ENCODE results near the gene FADS2. TPM values are rescaled to one million over a fixed set of nuclear protein-coding genes. Genes with fewer than 3 reads are reported as not detected.

Gene FADS2
- polyA plus RNA-seq, 1 donor (not counting 4 experiments of a cell fraction or from before 2014, with no cell fraction given), result 196 TPM

DNA sequence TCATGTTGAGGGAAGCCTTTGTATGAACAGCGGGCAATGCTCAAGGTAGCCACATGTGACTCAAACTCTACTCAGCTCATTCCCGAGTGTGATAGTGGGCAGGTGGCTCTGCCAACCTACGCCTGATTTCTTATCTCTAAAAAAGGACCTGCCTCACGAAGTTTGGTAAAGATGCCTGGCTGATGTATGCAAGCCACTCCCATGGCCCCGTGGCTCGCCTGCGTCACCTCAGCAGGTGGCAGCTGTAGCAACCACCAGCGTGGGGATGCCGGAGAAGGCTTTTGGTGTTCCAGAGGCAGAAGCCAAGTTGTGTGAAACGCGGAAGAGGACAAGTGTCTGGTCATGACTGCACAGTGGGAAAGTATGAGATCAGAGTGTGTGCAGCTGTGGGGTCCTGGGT is 5.4 kb downstream of the FADS2 start:
- TF ChIP-seq CTCF (optimal IDR thresholded peaks at IDR 0.05 in 1 of 3, IDR thresholded peaks at IDR 0.05 in 1 of 3, conservative IDR thresholded peaks at IDR 0.05 in 1 of 3; ENCODE audit: extremely low read depth in 1 of 3, insufficient read depth in 2 of 3, low read length in 3 of 3), result no peak
- dilution Hi-C loops (cut with MboI; ENCODE audit: extremely low pct_ligation_motif_present, low sequenced_read_pairs), result no loop called here
- Histone ChIP-seq H2AFZ (ENCODE audit: control insufficient read depth, low read length) (no peak overlapping the region), H3K27ac (ENCODE audit: control insufficient read depth, insufficient read depth, low read length) (no peak overlapping the region), H4K20me1 (ENCODE audit: control insufficient read depth, extremely low read depth, insufficient read depth, low read length) (peaks cover 5% of the 10 kb centered on the region), H3K9ac (ENCODE audit: control insufficient read depth, extremely low read depth, insufficient read depth, low read length) (no peak overlapping the region), H3K27me3 (ENCODE audit: control insufficient read depth, extremely low read depth, insufficient read depth, low read length) (no peaks in the 10 kb centered on the region), H3K4me2 (ENCODE audit: control insufficient read depth, extremely low read depth, insufficient read depth, low read depth, low read length) (no peak overlapping the region), H3K9me3 (ENCODE audit: control insufficient read depth, low read depth, low read length) (no peaks in the 10 kb centered on the region), H3K4me3 (ENCODE audit: control insufficient read depth in 2 of 3, extremely low read depth in 1 of 3, insufficient read depth in 2 of 3, low read depth in 1 of 3, low read length in 3 of 3) (no peak overlapping the region), H3K9me1 (ENCODE audit: control insufficient read depth, extremely low read depth, insufficient read depth, low read length) (no peaks in the 10 kb centered on the region), H3K79me2 (ENCODE audit: control insufficient read depth, insufficient read depth, low read length) (peaks cover 58% of the 10 kb centered on the region), H3K36me3 (ENCODE audit: control insufficient read depth in 2 of 2, extremely low read depth in 1 of 2, insufficient read depth in 2 of 2, low read length in 2 of 2) (peaks cover 7 to 15% of the 10 kb centered on the region in 2 experiments), H3K4me1 (ENCODE audit: control insufficient read depth, extremely low read depth, insufficient read depth, low read length) (peaks cover 32% of the 10 kb centered on the region)
- DNase-seq (ENCODE audit: low read depth, low spot score) (no peak), FAIRE-seq (no peak)

- dilution Hi-C loops (cut with MboI; ENCODE audit: extremely low pct_ligation_motif_present, low sequenced_read_pairs), result no loop called here
- no peak for DNase-seq (ENCODE audit: low read depth, low spot score)
Measured at GRCh38 chr11:61833926-61834277, 5.8 kb downstream of the FADS2 start.

More at GRCh38 chr11:61833926-61834277, 5.8 kb downstream of the FADS2 start:
- no peak overlapping the region for H2AFZ ChIP-seq (ENCODE audit: control insufficient read depth, low read length)
- no peak overlapping the region for H3K4me3 ChIP-seq (ENCODE audit: control insufficient read depth in 2 of 3, extremely low read depth in 1 of 3, insufficient read depth in 2 of 3, low read depth in 1 of 3, low read length in 3 of 3)
- H3K9ac ChIP-seq (ENCODE audit: control insufficient read depth, extremely low read depth, insufficient read depth, low read length), result no peak overlapping the region
- no peak overlapping the region for H3K4me2 ChIP-seq (ENCODE audit: control insufficient read depth, extremely low read depth, insufficient read depth, low read depth, low read length)
- peaks cover 5% of the 10 kb centered on the region for H4K20me1 ChIP-seq (ENCODE audit: control insufficient read depth, extremely low read depth, insufficient read depth, low read length)
- peaks cover 54% of the 10 kb centered on the region for H3K79me2 ChIP-seq (ENCODE audit: control insufficient read depth, insufficient read depth, low read length)
- H3K9me1 ChIP-seq (ENCODE audit: control insufficient read depth, extremely low read depth, insufficient read depth, low read length), result no peaks in the 10 kb centered on the region
- no peaks in the 10 kb centered on the region for H3K27me3 ChIP-seq (ENCODE audit: control insufficient read depth, extremely low read depth, insufficient read depth, low read length)
- FAIRE-seq, result no peak
- H3K27ac ChIP-seq (ENCODE audit: control insufficient read depth, insufficient read depth, low read length), result no peak overlapping the region
- TF ChIP-seq CTCF (optimal IDR thresholded peaks at IDR 0.05 in 1 of 3, IDR thresholded peaks at IDR 0.05 in 1 of 3, conservative IDR thresholded peaks at IDR 0.05 in 1 of 3; ENCODE audit: extremely low read depth in 1 of 3, insufficient read depth in 2 of 3, low read length in 3 of 3), result no peak
- H3K36me3 ChIP-seq (ENCODE audit: control insufficient read depth in 2 of 2, extremely low read depth in 1 of 2, insufficient read depth in 2 of 2, low read length in 2 of 2), result peaks cover 11 to 18% of the 10 kb centered on the region in 2 experiments
- peaks cover 32% of the 10 kb centered on the region for H3K4me1 ChIP-seq (ENCODE audit: control insufficient read depth, extremely low read depth, insufficient read depth, low read length)
- H3K9me3 ChIP-seq (ENCODE audit: control insufficient read depth, low read depth, low read length), result no peaks in the 10 kb centered on the region
